CD4-positive, alpha-beta T cell (primary cell): ENCODE data around the gene LTC4S. TPM values are rescaled to one million over a fixed set of nuclear protein-coding genes. Genes with fewer than 3 reads are reported as not detected.

Source experiments
- ATAC-seq: fragments of 200-7000 bp; cut with Tn5 transposase; one replicate; pipeline ENCODE4 v1.10.0; 2022; ENCODE audit warnings: mild to moderate bottlenecking; ENCODE audit not compliant: poor library complexity
- CTCF ChIA-PET: fragments of 350-600 bp; sonication (Branson Sonifier 250); formaldehyde crosslinking; loops from one replicate; lab custom pipeline; 2021; ENCODE audit warnings: antibody characterized with exemption, inconsistent platforms; lab: Charles Lee
- POLR2A ChIA-PET: fragments of 350-600 bp; sonication (Branson Sonifier 250); formaldehyde crosslinking; loops from one replicate; lab custom pipeline; 2021; ENCODE audit warnings: antibody characterized with exemption, inconsistent platforms; lab: Charles Lee
- DNase-seq, 14 experiments: peaks; one replicate each; pipeline ENCODE4 v3.0.0-alpha.2; 2013 to 2020; ENCODE audit warnings: mixed read lengths in 2 of 14
- H3K27ac ChIP-seq, 2 donors: one replicate each; pipeline versions ENCODE4 v1.5.1 to v1.7.0; 2013; ENCODE audit warnings: low read length in 2 of 2, low read depth in 1 of 2, mild to moderate bottlenecking in 1 of 2
- H3K27me3 ChIP-seq, 2 experiments: 1 replicate in 1 of 2; 2 replicates in 1 of 2; pipeline versions ENCODE4 v1.6.1 to v1.7.0; 2013; ENCODE audit warnings: low read length in 2 of 2, control low read depth in 1 of 2, mild to moderate bottlenecking in 1 of 2, moderate library complexity in 1 of 2; ENCODE audit not compliant: insufficient read depth in 2 of 2, control insufficient read depth in 1 of 2
- H3K36me3 ChIP-seq: one replicate; pipeline ENCODE4 v1.6.1; 2013; ENCODE audit warnings: low read length, control low read depth; ENCODE audit not compliant: insufficient read depth
- H3K4me1 ChIP-seq: one replicate; pipeline ENCODE4 v1.6.1; 2013; ENCODE audit warnings: low read length, control low read depth; ENCODE audit not compliant: insufficient read depth
- H3K4me3 ChIP-seq: one replicate; pipeline ENCODE4 v1.5.1; 2013; ENCODE audit warnings: mild to moderate bottlenecking, low read length, moderate library complexity
- H3K9me3 ChIP-seq, 2 experiments: 1 replicate in 1 of 2; 2 replicates in 1 of 2; pipeline versions ENCODE4 v1.6.1 to v1.7.0; 2013; ENCODE audit warnings: low read length in 2 of 2, mild to moderate bottlenecking in 2 of 2, control low read depth in 1 of 2, moderate library complexity in 1 of 2; ENCODE audit not compliant: control insufficient read depth in 1 of 2, insufficient read depth in 1 of 2
- H3K27ac Mint-ChIP-seq: one replicate; pipeline ENCODE4 v1.8.0; 2020; ENCODE audit warnings: mixed read lengths
- H3K27me3 Mint-ChIP-seq: one replicate; pipeline ENCODE4 v1.8.0; 2021; ENCODE audit warnings: mixed read lengths
- H3K36me3 Mint-ChIP-seq: one replicate; pipeline ENCODE4 v1.8.0; 2021; ENCODE audit warnings: low read depth, mixed read lengths
- H3K4me1 Mint-ChIP-seq: one replicate; pipeline ENCODE4 v1.8.0; 2021; ENCODE audit warnings: low read depth, mixed read lengths
- H3K4me3 Mint-ChIP-seq: one replicate; pipeline ENCODE4 v1.8.0; 2020; ENCODE audit warnings: mild to moderate bottlenecking, mixed read lengths
- H3K9me3 Mint-ChIP-seq: one replicate; pipeline ENCODE4 v1.8.0; 2020; ENCODE audit warnings: mixed read lengths
- intact Hi-C, 2 experiments: fragments of 100-400 bp; cut with DNase I in 1 of 2; cut with micrococcal nuclease in 1 of 2; formaldehyde crosslinking; loops; one replicate each; pipeline versions ENCODE4 v1.15.1 to v1.9.0; 2023 to 2025; cut with DNase I, micrococcal nuclease
- total RNA-seq, 174 experiments: library from RNA in 2 of 174; stranded (reverse) in 2 of 174; gene quantifications; one replicate each; pipeline ENCODE4 v1.2.3 and lab custom pipeline; 2021 to 2026
- TF ChIP-seq, protein P1 (sequence below): fragments of 200-600 bp; IDR thresholded peaks from one replicate; pipeline ENCODE4 v1.8.0; 2022; ENCODE audit warnings: antibody characterized with exemption, mild to moderate bottlenecking

Gene LTC4S
- total RNA-seq, 2 experiments from 2014 or later, result 3.6 to 4.2 TPM

DNA sequence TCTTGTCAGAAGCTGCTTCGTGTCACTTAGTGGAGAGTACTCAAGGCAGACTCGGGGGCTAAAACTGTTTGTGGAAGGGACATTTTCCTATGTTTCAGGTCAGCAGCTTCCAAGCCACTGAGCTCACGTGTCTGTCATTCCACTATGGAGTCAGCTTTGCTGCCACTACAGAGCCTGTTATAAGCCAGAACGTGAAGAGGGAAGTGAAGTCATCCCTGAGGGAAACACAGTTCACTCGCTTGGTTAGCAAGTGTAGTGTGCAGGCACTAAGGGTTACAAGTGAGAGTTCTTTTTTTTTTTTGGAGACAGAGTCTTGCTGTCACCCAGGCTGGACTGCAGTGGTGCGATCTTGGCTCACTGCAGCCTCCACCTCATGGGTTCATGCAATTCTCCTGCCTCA lies 24.5 kb upstream of the LTC4S start:
- peaks cover 91% of the 10 kb centered on the region for H3K36me3 Mint-ChIP-seq
- CTCF ChIA-PET, result interaction anchor here (0.6 kb wide), 1 partner anchor 17 kb away, joined by 3 read pairs; no protein-coding TSS in a partner anchor
- TF ChIP-seq, protein P1, sequence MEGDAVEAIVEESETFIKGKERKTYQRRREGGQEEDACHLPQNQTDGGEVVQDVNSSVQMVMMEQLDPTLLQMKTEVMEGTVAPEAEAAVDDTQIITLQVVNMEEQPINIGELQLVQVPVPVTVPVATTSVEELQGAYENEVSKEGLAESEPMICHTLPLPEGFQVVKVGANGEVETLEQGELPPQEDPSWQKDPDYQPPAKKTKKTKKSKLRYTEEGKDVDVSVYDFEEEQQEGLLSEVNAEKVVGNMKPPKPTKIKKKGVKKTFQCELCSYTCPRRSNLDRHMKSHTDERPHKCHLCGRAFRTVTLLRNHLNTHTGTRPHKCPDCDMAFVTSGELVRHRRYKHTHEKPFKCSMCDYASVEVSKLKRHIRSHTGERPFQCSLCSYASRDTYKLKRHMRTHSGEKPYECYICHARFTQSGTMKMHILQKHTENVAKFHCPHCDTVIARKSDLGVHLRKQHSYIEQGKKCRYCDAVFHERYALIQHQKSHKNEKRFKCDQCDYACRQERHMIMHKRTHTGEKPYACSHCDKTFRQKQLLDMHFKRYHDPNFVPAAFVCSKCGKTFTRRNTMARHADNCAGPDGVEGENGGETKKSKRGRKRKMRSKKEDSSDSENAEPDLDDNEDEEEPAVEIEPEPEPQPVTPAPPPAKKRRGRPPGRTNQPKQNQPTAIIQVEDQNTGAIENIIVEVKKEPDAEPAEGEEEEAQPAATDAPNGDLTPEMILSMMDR, result no peak

DNA sequence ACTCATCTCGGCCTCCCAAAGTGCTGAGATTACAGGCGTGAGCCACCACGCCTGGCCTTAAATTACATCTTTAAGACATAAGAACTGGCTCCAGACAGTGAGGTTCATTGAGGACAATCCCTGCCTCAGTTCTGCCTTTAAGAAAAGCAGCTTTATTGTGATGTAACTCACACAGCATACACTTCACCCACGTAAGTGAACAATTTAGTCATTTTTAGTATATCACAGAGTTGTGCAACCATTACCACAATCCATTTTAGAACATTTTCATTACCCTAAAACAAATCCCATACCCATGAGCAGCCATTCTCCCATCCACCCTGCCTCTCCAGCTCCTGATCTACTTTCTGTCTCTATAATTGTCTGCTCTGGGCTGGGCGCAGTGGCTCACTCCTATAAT lies 24.0 kb upstream of the LTC4S start:
- CTCF ChIA-PET, result no interaction called here
- no peak overlapping the region for H3K4me3 ChIP-seq
- H3K27me3 ChIP-seq, result no peaks in the 10 kb centered on the region
- POLR2A ChIA-PET, result interaction anchor here (1.1 kb wide), 1 partner anchor 10 kb away, joined by 3 read pairs; no protein-coding TSS in a partner anchor
- Mint-ChIP-seq H3K4me3 (no peak overlapping the region), H3K9me3 (no peaks in the 10 kb centered on the region), H3K27ac (no peak overlapping the region), H3K27me3 (no peaks in the 10 kb centered on the region), H3K36me3 (peaks cover 94% of the 10 kb centered on the region), H3K4me1 (peaks cover 22% of the 10 kb centered on the region)
- no peaks in the 10 kb centered on the region for H3K9me3 ChIP-seq
- no peak for DNase-seq
- ATAC-seq, result no peak
- peaks cover 10% of the 10 kb centered on the region for H3K4me1 ChIP-seq
- TF ChIP-seq, protein P1, result no peak
- H3K36me3 ChIP-seq, result peaks cover 89% of the 10 kb centered on the region
- intact Hi-C loops, result no loop called here
- no peak overlapping the region for H3K27ac ChIP-seq

More for the DNA sequence above, 24.5 kb upstream of the LTC4S start:
- Mint-ChIP-seq H3K27me3 (no peaks in the 10 kb centered on the region), H3K27ac (no peak overlapping the region), H3K9me3 (no peaks in the 10 kb centered on the region), H3K4me3 (no peak overlapping the region), H3K4me1 (peaks cover 22% of the 10 kb centered on the region)
- Histone ChIP-seq H3K36me3 (peaks cover 84% of the 10 kb centered on the region), H3K9me3 (no peaks in the 10 kb centered on the region), H3K4me1 (peaks cover 10% of the 10 kb centered on the region), H3K27ac (no peak overlapping the region), H3K4me3 (no peak overlapping the region), H3K27me3 (no peaks in the 10 kb centered on the region)
- no peak for DNase-seq
- intact Hi-C loops, result no loop called here
- POLR2A ChIA-PET, result interaction anchor here (1.1 kb wide), 1 partner anchor 11 kb away, joined by 3 read pairs; no protein-coding TSS in a partner anchor
- no peak for ATAC-seq

DNA sequence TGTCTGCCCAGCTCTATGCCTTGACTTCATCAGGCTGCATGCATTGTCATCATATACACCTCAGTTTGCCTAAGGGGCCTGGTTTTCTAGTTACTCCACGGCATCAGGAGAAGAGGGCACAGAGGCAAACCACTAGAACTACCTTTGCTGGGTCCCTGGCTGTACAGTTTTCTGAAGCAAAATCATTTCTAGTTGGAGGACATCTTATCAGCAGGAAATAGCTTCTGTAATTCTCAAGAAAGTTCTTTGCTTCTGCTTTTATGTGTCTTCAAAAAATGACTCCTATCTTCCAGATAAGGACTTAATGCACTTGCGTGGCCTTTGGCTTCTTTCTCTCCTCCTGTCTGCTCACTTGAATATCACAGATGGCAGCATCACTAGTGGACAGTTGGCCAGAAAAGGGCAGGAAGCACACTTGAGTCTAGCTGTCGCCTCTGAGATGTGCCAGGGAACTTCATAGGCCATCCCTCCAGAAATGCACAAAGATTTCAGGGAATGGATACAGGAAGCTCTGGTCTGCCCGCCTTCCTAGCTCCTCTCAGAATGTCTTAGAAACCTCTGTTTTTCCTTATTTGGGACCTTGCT lies 22.4 kb upstream of the LTC4S start:
- H3K4me3 Mint-ChIP-seq, result no peak overlapping the region
- intact Hi-C loops, result no loop called here
- POLR2A ChIA-PET, result no interaction called here

More for the DNA sequence above, 22.4 kb upstream of the LTC4S start:
- no peak for DNase-seq
- Histone ChIP-seq H3K9me3 (no peaks in the 10 kb centered on the region), H3K4me1 (peaks cover 2% of the 10 kb centered on the region), H3K36me3 (peaks cover 90% of the 10 kb centered on the region), H3K4me3 (no peak overlapping the region), H3K27ac (no peak overlapping the region), H3K27me3 (no peaks in the 10 kb centered on the region)
- Mint-ChIP-seq H3K4me1 (peaks cover 10% of the 10 kb centered on the region), H3K27me3 (no peaks in the 10 kb centered on the region), H3K9me3 (no peaks in the 10 kb centered on the region), H3K36me3 (peaks cover 91% of the 10 kb centered on the region), H3K27ac (no peak overlapping the region)
- TF ChIP-seq, protein P1, result no peak
- CTCF ChIA-PET, result interaction anchor here (1.0 to 1.5 kb wide), 2 partner anchors 8 to 31 kb away, joined by 3 read pairs; no protein-coding TSS in a partner anchor
- ATAC-seq, result no peak
